Psoas muscle (tissue), 8 donors: ENCODE results near the gene MOB3B. TPM values are rescaled to one million over a fixed set of nuclear protein-coding genes. Genes with fewer than 3 reads are reported as not detected.

Experiments
- ATAC-seq, 4 donors: fragments of 200-7000 bp; cut with Tn5 transposase; one replicate each; pipeline ENCODE4 v1.9.1; 2020; ENCODE audit warnings: moderate library complexity in 3 of 4, mild to moderate bottlenecking in 2 of 4
- DNase-seq, 2 donors: peaks; one replicate each; pipeline ENCODE4 v3.0.0-alpha.2; 2020
- H3K27ac ChIP-seq: fragments of 200-600 bp; one replicate; pipeline ENCODE4 v1.8.0; 2022
- H3K27me3 ChIP-seq, 3 donors: fragments of 200-600 bp in 1 of 3; one replicate each; pipeline versions ENCODE4 v1.6.1 to v1.8.0; 2013 to 2022; ENCODE audit warnings: low read length in 2 of 3, mild to moderate bottlenecking in 2 of 3, moderate library complexity in 1 of 3; ENCODE audit not compliant: insufficient read depth in 3 of 3
- H3K36me3 ChIP-seq, 2 donors: fragments of 200-600 bp in 1 of 2; one replicate each; pipeline versions ENCODE4 v1.6.1 to v1.8.0; 2013 to 2022; ENCODE audit warnings: low read depth in 1 of 2, mild to moderate bottlenecking in 1 of 2, moderate library complexity in 1 of 2; ENCODE audit not compliant: insufficient read depth in 1 of 2
- H3K4me1 ChIP-seq: fragments of 200-600 bp; one replicate; pipeline ENCODE4 v1.8.0; 2022
- H3K4me3 ChIP-seq: fragments of 200-600 bp; one replicate; pipeline ENCODE4 v1.8.0; 2022; ENCODE audit warnings: mild to moderate bottlenecking
- H3K9me3 ChIP-seq: fragments of 200-600 bp; one replicate; pipeline ENCODE4 v1.8.0; 2022
- CTCF ChIP-seq: fragments of 200-600 bp; IDR thresholded peaks from one replicate; pipeline ENCODE4 v1.8.0; 2022; ENCODE audit warnings: antibody characterized with exemption
- WGBS, 3 donors: extraction: QIAGEN DNeasy Blood & Tissue Kit; methylation state at CpG; one replicate each; pipeline versions ENCODE4 v1.1.6 to v1.1.7; 2013; 5-methylcytosine and 5-hydroxymethylcytosine counted together
- intact Hi-C, 2 donors: fragments of 100-400 bp; cut with DNase I; formaldehyde crosslinking; loops; one replicate each; pipeline versions ENCODE4 v1.11.0 to v1.14.2; 2022
- polyA plus RNA-seq, 3 donors: library from polyadenylated mRNA; stranded (reverse); fragments of 200-250 nt; gene quantifications; one replicate each; pipeline ENCODE4 v1.2.3, GENCODE V29; 2013
- total RNA-seq, 4 donors: library from RNA; stranded (reverse); fragmentation: NEBNext Ultra II Directional in 2 of 4; extraction: Animal tissue kit (Norgen Biotek cat#: 25700) in 2 of 4; gene quantifications; one replicate each; pipeline versions ENCODE4 v1.2.1 to v1.2.4, GENCODE V29; 2021 to 2023
- donor health status: healthy with polysubstance abuse.
- donor health status: DM: no; HTN: no; CAD: no; lungs with moderate emphysema.
- donor health status: Bipolar disorder and iron deficiency.
- donor health status: healthy.
- donor health status: DM: yes; HTN: yes; CAD: no.
- donor health status: DM: no; HTN: no; CAD: no.
- donor health status: DM: no; HTN: no; CAD: no.
- donor health status: DM: yes; HTN: yes; CAD: no.

The MOB3B gene
- total and polyA plus RNA-seq, 7 donors, result 0.57 to 4.5 (median 1.8) TPM

GRCh38 chr9:27548055-27548741 is 18.6 kb upstream of the MOB3B start:
- H3K4me3 ChIP-seq, result no peak overlapping the region
- peak; percentile 79 to 90 (median 86) for ATAC-seq
- no peak for DNase-seq
- peak; percentile 52 for TF ChIP-seq CTCF
- no peaks in the 10 kb centered on the region for H3K9me3 ChIP-seq
- H3K4me1 ChIP-seq, result peaks cover 27% of the 10 kb centered on the region
- intact Hi-C loops, result loop anchor here in 1 of 2 donors (1.0 kb wide), 1 partner anchor 215 kb away; no protein-coding TSS in a partner anchor
- WGBS, 3 donors, result 37 to 46% (median 41%) methylated on average over 10 of the region's 10 CpGs
- H3K36me3 ChIP-seq, result peaks cover 2 to 49% of the 10 kb centered on the region in 2 donors
- H3K27ac ChIP-seq, result peak overlapping the region; percentile 24
- no peaks in the 10 kb centered on the region for H3K27me3 ChIP-seq

- intact Hi-C loops, result loop anchor here in 1 of 2 donors (1.0 kb wide), 1 partner anchor 26 kb away; no protein-coding TSS in a partner anchor
- Histone ChIP-seq H3K9me3 (no peaks in the 10 kb centered on the region), H3K4me1 (peaks cover 54% of the 10 kb centered on the region), H3K27me3 (no peaks in the 10 kb centered on the region), H3K36me3 (peaks cover 2 to 22% of the 10 kb centered on the region in 2 donors), H3K4me3 (no peak overlapping the region), H3K27ac (peak overlapping the region; percentile 54)
- no peak for TF ChIP-seq CTCF
- ATAC-seq (peak; percentile 58 to 82 (median 80)), DNase-seq (no peak)
- WGBS, 3 donors, result 41 to 75% (median 47%) methylated on average over 3 of the region's 3 CpGs
Observed at GRCh38 chr9:27545471-27545870, 15.9 kb upstream of the MOB3B start.

DNA sequence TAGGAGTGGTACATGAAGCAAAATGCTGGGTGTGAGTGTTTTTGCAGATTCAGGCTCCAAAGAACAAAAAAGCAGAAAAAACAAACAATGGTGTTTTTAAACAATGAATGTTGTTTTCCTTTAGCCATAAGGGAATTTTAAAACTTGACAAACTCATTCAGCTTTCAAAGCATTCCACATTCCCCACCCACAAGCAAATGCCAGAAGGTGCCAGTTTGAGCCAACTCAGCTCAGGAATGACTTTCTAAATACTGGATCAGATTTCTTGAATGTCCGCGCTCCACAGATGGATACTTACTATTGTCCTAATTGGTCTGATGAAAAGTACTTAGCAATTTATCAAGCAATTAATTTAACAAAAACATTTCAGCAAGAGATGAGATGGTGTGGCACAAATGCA is 12.9 kb upstream of the MOB3B start:
- DNase-seq, result no peak
- H3K36me3 ChIP-seq, result peaks cover 0 to 5% of the 10 kb centered on the region in 2 donors
- peaks cover 73% of the 10 kb centered on the region for H3K4me1 ChIP-seq
- no peak overlapping the region for H3K4me3 ChIP-seq
- peak overlapping the region; percentile 92 for H3K27ac ChIP-seq
- no peaks in the 10 kb centered on the region for H3K9me3 ChIP-seq
- intact Hi-C loops, result loop anchor here in 1 of 2 donors (2.0 kb wide), 1 partner anchor 16 kb away; no protein-coding TSS in a partner anchor
- no peak for TF ChIP-seq CTCF
- no peak for ATAC-seq
- H3K27me3 ChIP-seq, result no peaks in the 10 kb centered on the region
- WGBS, 3 donors, result 24 to 38% (median 37%) methylated on average over 2 of the region's 2 CpGs

GRCh38 chr9:27541740-27542139 is 12.1 kb upstream of the MOB3B start:
- intact Hi-C loops, result loop anchor here in 1 of 2 donors (2.0 kb wide), 1 partner anchor 15 kb away; no protein-coding TSS in a partner anchor
- no peak for TF ChIP-seq CTCF
- ATAC-seq (peak in 1 of 4 donors; percentile 27), DNase-seq (no peak)
- no peaks in the 10 kb centered on the region for H3K27me3 ChIP-seq
- H3K36me3 ChIP-seq, result peaks cover 0 to 4% of the 10 kb centered on the region in 2 donors
- WGBS, 3 donors, result 56 to 93% (median 85%) methylated on average over 4 of the region's 4 CpGs
- no peaks in the 10 kb centered on the region for H3K9me3 ChIP-seq
- peaks cover 67% of the 10 kb centered on the region for H3K4me1 ChIP-seq
- H3K27ac ChIP-seq, result peak overlapping the region; percentile 92
- H3K4me3 ChIP-seq, result no peak overlapping the region
